ENCODE results near the gene ANKRD18A. TPM values are rescaled to one million over a fixed set of nuclear protein-coding genes. Genes with fewer than 3 reads are reported as not detected.

ANKRD18A gene
- total RNA-seq, 1 experiment from 2014 or later = 14.4 TPM

- no peak overlapping the region for H2AFZ ChIP-seq (ENCODE audit: low read length)
Measured at GRCh38 chr9:38651400-38652042, 31.1 kb upstream of the ANKRD18A start.

More at GRCh38 chr9:38651400-38652042, 31.1 kb upstream of the ANKRD18A start:
- Histone ChIP-seq H3K27me3 (ENCODE audit: insufficient read depth, low read length) (no peaks in the 10 kb centered on the region), H4K5ac (ENCODE audit: insufficient read length, low read depth, low read length) (no peak overlapping the region), H3K23ac (ENCODE audit: insufficient read length, low read depth, low read length) (no peak overlapping the region), H3K23me2 (ENCODE audit: insufficient read length, low read depth, low read length, poor library complexity, severe bottlenecking) (no peaks in the 10 kb centered on the region), H3K9ac (ENCODE audit: extremely low read depth, insufficient read length, low read length) (no peak overlapping the region), H3K56ac (ENCODE audit: insufficient read length, low read depth, low read length) (no peak overlapping the region), H4K8ac (replicated peaks; ENCODE audit: insufficient read length, low read depth, low read length) (no peak overlapping the region), H3K4me2 (ENCODE audit: insufficient read depth, insufficient read length, low read length) (no peak overlapping the region), H2BK12ac (ENCODE audit: insufficient read length, low read depth, low read length) (no peak overlapping the region), H3K4ac (ENCODE audit: low read depth, low read length) (no peak overlapping the region), H3K4me1 (ENCODE audit: insufficient read depth, low read length) (no peaks in the 10 kb centered on the region), H3T11ph (ENCODE audit: low read length) (no peak overlapping the region), H3K14ac (ENCODE audit: insufficient read depth, low read length) (no peak overlapping the region; the same call in 1 of the 2 replicates), H3K18ac (ENCODE audit: insufficient read length, low read depth, low read length) (no peak overlapping the region), H2BK20ac (ENCODE audit: low read depth, low read length, poor library complexity, severe bottlenecking) (no peak overlapping the region), H2BK120ac (ENCODE audit: low read depth, low read length, poor library complexity, severe bottlenecking) (no peak overlapping the region), H3K27ac (ENCODE audit: insufficient read length, low read depth, low read length) (no peak overlapping the region), H2BK5ac (ENCODE audit: insufficient read length, low read length) (no peak overlapping the region), H3K79me2 (ENCODE audit: insufficient read depth, low read length) (no peaks in the 10 kb centered on the region), H2BK15ac (ENCODE audit: low read depth, low read length) (no peak overlapping the region), H3K9me3 (ENCODE audit: control insufficient read depth, low read depth, low read length) (no peaks in the 10 kb centered on the region), H4K20me1 (ENCODE audit: control insufficient read depth, insufficient read depth, insufficient read length) (no peaks in the 10 kb centered on the region), H3K79me1 (ENCODE audit: insufficient read depth, low read depth, low read length, poor library complexity, severe bottlenecking) (no peaks in the 10 kb centered on the region), H2AK5ac (ENCODE audit: insufficient read length, low read length) (no peak overlapping the region), H4K91ac (ENCODE audit: insufficient read length, low read depth, low read length) (no peak overlapping the region)
- no peak overlapping the region; a peak in 2 of 7 replicates for H3K27ac Mint-ChIP-seq
- H3K4me3 Mint-ChIP-seq = no peak overlapping the region
- WGBS (ENCODE audit: extremely low coverage, insufficient read length, low lambda C conversion rate) = no CpG with 5 or more reads among the region's 8 CpGs
- H3K9me3 Mint-ChIP-seq = no peaks in the 10 kb centered on the region; a peak in 1 of 5 replicates
- H3K36me3 Mint-ChIP-seq (ENCODE audit: insufficient read depth in 1 of 3, low read depth in 3 of 3) = no peaks in the 10 kb centered on the region
- no peak for TF ChIP-seq CTCF (conservative IDR thresholded peaks at IDR 0.05)
- no peaks in the 10 kb centered on the region; the same call in 1 of the 2 replicates for H3K27me3 Mint-ChIP-seq (ENCODE audit: low read depth)
- no peak for DNase-seq
- H3K4me1 Mint-ChIP-seq = no peaks in the 10 kb centered on the region

Data from H9 (cell line).